ENCODE results near the gene CAMKK1.
A peak's percentile ranks its signal among the peaks of the same experiment; 100 is the strongest.

CAMKK1 gene

DNA sequence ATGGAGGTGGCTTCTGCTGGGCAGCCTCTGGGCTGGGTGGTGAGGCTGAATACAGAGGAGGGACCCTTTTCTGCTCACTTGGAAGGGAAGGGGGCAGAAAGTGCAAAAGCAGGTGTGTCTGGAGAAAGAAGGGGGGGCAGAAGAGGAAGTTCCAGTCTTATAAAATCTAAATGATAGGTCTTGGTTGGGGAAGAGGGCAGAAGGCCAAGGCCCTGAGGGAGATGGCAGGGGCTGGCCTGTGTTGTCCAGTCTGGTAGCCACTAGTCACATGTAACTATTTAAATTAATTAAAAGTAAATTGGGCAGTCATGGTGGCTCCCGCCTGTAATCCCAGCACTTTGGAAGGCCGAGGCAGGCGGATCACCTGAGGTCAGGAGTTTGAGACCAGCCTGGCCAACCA lies 2.5 kb upstream of the CAMKK1 start:
- DNase-seq: no peak

DNA sequence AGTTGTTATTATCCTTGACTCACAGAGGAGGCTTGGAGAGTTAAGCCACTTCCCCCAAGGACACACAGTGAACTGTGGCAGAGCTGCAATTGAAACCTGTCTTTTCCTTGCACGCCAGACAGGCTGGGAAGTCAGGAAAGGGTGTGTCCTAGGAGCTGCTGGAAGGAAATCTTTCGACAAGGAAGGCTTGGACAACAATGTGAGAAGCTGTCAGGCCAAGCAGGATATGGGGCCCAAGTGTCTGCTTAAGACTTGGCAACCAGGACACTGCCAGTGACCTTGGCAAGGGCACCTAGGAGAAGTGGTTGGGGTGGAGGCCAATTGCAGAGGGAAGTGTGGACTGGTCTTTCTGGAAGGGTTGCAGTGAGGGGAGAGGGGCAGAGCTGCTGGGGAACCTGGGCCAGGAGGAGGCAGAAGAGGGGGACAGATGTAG lies 2.1 kb upstream of the CAMKK1 start:
- DNase-seq: no peak

DNA sequence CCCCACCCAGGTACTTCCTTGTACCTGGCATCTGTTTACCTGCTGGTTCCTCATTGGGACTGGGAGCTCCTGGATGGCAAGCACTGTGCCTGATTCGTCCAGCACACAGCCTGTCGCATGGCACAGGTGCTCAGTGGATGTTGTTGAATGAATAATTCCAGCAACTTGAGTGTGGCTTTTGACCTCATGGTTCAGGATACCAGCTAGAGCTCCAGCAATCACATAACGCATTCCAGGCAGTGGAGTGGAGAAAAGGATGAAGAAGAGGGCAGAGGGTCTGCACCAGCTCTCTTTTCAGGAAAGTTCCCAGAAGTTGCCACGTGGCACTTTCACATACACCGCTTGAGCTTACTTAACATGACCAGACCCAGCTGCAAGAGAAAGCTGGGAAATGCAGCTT lies 1.3 kb upstream of the CAMKK1 start:
- DNase-seq: no peak

DNA sequence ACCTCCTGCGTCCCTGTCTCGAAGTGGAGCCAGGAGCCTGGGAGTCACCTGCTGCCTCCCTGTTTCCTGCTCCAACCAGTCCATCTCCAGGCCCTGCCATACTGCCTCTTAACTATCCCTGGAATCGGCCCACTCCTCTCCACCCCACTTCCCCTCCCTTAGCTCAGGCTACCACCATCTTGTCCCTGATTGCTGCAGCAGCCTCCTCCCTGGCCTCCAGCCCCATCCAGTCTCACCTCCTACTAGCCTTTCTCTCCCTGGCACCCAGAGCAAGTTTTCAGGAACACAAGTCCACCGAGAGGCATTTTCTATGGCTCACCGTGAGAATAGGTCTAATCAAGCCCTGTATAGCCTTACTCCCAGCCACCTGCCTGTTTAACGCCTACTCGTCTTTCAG lies 865 bp upstream of the CAMKK1 start:
- no peak for DNase-seq

DNA sequence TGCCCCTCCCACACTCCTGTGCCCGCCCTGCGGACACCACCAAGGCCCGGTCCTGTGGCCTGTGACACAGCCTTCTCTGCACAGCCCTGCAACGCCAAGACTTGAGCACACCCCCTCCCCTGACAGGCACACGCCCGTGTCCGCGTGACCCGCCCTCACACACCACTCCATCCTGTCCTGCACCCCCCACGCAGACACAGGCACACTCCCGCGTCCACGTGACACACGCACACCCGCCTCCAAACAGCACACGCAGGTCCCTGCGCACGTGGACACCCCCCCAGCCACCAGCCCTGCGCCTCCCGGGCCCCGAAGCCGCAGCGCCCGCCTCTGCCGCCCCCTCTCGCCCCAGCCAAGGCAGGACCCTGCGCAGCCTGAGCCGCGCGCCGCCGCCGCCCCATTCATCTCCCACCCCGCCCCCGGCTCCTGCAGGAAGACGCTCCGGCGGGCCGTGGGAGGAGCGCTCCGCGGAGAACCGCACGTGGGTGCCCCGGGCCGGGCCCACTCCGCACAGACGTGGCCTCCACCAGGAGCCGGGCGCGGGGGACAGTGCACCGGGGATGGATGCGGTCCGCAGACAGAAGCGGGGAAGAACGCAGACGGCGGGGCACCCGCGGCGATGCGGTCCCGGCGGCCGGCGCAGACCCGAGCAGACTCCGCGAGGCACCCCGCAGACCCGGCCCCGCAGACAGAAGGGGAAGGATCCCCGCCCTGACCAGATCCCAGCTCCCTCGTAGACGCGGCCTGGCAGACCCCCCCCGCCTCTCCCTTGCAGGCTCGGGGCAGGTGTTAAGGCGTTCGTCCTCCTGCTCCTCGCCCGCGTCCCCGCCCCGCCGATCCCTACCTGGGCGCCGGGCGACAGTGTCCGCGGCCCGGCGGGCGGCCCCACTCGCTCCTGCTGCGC lies 506 bp downstream of the CAMKK1 start:
- DNase-seq: peak; percentile 62

DNA sequence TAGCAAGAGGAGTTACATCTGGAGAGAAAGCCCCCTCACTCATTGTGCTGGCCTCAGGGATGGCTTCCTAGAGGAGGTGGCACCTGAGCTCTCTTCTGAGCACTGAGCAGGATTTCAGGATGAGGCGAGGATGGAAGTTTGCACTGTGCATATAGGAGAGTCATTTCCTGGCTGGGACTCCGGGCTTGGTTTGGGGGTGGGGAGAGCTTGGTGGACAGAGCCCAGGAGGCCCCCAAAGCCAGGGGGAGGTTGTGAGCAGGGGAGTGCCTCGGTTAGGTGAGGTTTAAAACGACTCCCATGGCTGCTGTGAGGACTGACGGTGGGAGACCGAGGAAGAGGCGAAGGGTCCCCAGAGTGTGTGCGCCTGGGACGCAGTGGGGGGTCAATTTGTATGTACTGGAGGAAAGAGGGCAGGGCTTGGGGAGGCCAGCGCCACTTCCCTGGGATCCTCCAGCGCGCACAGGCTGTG lies 1.2 kb downstream of the CAMKK1 start:
- DNase-seq: no peak

DNA sequence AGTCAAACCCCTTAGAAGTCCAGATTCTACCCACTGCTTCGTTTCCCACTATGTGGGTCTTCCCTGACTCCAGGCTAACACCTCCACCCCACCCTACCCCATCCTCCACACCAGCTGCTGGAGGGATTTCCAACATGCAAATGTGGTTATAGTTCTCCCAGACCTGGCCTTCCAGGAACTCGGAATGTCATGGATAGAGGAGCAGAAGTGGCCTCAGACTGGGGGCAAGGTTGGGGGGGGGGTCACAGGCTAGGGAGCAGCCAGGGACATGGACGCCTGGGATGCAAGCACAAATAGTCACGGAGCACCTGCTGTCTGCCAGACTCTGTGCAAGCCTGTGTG lies 2.0 kb downstream of the CAMKK1 start:
- no peak for DNase-seq

DNA sequence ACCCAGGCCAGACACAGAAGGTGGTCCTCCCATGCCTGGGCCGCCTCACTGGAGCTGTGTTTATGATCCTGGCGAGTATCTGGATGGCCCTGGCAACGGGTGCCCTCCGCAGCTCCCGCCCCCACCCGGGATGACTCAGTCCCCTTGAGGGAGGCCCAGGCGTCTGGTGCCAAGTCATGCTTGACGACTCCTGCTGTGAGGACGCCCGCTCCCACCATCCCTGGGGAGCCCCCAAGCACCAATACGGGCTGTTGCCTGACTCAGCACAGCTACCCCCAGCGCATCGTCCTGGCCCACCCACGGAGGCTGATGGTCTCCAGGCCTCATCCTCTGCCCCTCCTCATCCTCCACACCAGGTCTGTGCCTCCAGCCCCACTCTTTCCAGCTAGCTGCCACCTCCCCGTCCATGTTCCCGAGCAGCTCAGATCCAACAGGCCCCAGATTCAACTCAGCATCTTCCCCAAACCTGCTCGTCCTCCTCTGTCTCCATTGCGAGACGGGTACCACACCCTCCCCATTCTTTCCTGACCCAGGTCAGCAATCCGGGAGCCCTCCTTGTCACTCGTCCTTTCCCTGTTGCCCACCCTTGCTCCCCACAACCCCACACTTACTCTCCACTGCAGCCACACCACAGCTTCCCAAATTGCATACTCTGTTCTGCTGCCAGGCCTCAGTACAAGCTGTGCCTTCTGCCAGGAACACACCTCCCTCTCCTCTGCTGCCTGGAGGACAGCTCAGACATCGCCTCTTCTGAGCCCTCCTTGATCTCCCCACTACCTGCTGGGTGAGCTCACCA lies 2.6 kb downstream of the CAMKK1 start:
- DNase-seq: no peak

DNA sequence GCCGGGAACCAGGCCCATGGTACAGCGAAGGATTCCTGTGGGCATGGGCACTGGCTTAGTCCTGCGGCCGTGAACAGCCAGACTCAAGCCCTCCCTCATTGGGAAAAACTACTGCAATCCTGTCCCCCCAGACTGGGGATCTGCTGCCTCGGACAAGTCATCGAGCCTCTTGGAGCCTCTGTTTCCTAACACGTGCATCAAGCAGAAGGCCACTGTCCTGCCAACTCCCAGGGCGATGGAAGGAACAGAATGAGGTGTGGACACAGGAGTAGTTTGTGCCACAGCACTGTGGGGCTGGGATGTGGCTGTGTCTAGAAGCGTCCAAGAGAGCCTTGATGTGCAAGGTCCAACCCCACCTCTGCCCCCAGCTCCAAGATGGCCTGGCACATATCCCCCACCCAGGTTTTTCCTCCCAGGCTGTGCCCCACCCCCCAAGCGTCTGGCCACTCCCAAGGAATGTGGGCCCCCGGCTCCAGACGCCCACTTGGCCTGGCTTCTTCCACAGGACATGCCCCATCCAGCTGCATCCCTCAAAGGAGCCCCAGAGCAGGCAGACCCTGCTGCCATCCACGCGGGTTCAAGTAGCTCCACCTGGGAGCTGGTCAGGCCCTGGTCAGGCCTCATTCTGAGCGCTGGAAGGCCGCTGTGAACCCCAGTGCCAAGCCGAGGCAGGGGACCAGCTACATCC lies 3.4 kb downstream of the CAMKK1 start:
- no peak for DNase-seq

DNA sequence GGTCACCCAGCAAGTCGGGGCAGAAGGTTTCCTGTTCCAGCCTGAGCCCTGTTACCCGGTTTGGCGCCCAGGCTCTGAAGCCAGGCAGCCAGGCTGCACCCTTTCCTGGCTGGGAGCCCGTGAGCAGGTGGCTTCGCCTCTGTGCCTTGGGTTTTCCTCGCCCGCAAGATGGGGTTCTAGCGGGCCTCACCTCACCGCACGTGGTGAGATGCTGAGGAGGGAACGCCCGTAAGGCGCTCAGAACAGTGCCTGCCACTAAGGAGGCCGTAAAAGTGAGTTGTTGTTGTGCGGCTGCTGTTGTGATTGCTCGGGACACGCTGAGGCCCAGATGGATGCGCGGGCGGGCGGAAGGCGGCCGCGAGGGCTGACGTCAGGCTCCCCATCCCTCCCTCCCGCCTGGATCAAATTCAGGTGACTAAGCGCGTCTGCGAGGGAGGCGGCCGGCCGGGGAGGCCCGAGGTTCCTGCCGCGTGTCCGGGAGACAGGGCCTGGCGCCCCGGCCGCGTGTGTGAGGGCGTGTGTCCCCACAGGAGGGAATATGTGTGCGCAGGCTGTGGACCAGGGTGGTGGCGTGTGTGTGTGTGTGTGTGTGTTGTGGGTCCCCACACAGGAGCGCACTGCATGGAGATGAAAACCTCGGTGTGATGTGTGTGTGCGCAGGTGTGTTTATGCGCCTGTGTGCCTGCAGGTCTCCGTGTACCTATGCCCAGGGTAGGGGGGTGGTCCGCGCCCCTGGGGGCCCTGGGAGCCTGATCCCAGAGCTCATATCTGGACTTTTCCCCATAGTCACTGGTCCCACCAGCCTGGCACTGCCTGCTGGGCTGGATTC lies 4.3 kb downstream of the CAMKK1 start:
- DNase-seq: no peak

DNA sequence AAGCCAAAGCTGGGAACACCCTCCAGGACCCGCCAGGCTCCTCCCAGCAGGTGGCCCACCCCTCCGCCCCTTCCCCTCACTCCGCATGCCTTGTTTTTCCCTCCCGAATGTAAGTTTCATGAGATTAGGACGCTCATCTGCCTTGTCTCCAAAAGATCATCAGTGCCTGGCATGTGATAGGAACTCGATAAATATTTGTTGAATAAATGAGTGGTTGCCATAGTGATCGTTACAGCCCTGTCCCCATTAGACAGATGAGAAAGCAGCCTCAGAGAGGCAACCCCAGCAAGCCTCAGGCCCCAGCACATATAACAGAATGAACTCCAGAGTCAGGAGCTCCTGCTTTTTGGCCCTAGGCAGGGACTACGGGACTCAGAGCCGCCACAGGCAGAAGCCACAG lies 5.0 kb downstream of the CAMKK1 start:
- no peak for DNase-seq

DNA sequence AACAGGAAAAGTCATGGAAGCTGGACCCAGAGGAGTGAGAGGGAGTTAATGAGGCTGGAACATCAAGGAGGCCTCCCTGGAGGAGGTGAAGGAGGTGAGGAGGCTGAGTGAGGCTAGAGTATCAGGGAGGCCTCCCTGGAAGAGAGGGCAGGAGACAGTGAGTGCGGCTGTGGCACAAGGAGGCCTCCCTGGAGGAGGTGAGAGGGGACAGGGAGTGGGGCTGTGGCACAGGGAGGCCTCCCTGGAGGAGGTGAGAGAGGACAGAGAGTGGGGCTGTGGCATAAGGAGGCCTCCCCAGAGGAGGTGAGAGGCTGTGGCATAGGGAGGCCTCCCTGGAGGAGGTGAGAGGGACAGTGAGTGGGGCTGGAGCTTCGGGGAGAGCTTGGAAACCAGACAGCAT lies 5.5 kb downstream of the CAMKK1 start:
- DNase-seq: no peak

DNA sequence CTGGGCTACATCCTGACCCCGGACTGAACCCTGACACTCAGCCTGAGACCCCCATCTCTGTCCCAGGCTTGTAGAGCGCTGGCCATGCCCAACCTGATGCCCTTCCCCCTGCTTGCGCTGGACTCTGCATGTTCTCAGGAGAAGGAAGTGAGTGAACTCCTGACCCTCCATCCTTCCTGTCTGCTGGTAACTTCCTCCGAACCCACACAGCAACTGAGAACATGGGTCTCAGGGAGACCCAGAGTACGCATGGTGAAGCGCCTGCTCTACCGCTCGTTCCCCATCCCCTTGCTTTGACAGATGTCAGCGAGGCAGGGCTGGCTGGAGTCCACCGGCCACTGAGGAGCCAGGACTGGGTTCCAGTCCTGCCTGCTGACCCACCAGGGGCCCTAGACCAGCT lies 6.1 kb downstream of the CAMKK1 start:
- no peak for DNase-seq

DNA sequence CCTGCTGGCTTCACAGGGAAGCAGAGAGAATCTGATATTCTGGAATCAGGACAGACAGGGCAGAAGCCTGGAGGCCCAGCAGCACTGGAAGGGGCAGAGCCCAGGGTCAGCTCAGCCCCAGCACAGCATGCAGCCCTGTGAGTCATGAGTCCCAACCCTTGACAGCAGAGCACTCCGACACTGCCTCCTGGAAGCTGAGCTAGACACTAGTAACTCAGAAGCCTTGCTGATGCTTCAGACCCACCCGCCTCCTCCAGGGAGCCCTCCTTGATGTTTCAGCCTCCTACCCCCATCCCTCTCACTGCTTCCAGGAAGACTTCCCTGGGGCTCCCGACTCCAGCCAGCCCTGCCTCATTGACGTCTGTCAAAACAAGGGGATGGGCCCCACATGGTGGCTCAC lies 6.9 kb downstream of the CAMKK1 start:
- DNase-seq: no peak

DNA sequence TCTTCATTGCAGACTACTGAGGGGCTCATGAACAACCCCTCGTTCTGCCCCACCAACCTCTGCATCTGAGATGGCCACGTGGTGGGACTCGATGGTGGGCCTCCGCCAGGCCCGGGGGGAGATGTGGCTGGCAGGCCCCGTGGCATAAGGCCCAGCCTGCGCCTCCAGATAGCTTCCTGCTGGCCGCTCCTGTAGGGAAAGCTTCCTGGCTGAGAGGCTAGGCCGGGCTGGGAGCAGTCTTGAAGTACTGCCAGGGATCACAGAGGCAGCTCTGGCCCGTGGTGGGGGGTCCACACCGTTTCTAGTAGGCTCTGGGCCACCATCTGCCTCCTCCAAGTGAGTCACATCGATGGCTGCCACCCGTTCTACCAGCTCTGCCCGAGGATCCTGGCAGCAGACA lies 7.6 kb downstream of the CAMKK1 start:
- DNase-seq: no peak

DNA sequence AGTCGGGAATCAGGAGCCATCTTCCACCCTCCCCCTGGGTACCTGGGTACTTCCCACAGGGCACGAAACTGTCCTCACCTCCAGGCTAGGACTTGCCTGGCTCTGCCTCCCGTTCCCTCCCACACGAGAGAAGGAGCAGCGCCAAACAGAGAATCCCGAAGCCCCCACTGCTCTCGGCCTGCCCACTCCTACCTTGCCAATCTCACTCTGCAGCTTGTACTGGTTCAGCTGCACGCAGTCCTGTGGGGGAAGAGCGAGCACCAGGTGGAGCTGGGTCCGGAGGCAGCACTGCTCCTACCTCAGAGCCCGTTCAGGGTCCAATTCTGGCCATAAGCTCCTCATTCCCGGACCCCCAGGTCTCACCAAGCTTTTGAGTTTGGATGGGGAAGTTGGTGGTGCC lies 8.7 kb downstream of the CAMKK1 start:
- DNase-seq: no peak

DNA sequence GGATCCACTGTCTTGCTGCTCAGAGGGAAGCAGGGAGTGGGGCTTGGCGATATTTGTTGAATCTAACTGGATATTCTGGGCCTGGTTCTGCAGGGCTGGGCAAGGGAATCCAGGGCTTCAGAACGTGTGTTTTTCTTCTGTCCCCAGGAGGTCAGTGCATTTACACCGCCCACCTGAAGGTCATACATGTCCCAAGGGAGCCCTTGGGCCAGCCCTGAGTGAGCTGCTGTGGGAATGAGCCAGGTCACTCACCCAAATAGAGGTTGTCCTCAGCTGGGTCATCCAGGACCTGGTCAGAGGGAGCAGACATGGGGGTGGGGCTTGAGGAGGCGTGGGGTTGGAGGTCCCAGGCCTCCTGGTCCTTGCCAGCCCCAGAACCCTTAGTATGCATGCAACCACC lies 10.6 kb downstream of the CAMKK1 start:
- no peak for DNase-seq

DNA sequence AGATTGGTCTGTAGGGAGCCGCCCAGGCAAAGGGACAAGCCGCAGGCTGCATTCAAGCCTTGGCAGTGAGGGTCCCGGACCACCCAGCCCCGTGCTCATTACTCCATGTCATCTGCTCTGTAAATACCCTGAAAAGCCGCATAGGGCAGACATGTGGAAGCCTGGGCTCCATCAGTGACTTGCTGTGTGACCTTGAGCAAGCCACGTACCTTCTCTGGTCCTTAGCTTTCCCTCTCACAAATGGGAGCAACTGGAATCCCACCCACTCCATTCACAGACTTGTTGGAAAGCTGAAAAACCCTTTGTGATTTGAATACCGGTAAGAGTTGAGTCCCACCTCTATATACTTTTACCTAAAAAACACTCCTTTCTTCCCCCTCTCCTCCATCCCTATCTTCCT lies 11.9 kb downstream of the CAMKK1 start:
- no peak for DNase-seq

DNA sequence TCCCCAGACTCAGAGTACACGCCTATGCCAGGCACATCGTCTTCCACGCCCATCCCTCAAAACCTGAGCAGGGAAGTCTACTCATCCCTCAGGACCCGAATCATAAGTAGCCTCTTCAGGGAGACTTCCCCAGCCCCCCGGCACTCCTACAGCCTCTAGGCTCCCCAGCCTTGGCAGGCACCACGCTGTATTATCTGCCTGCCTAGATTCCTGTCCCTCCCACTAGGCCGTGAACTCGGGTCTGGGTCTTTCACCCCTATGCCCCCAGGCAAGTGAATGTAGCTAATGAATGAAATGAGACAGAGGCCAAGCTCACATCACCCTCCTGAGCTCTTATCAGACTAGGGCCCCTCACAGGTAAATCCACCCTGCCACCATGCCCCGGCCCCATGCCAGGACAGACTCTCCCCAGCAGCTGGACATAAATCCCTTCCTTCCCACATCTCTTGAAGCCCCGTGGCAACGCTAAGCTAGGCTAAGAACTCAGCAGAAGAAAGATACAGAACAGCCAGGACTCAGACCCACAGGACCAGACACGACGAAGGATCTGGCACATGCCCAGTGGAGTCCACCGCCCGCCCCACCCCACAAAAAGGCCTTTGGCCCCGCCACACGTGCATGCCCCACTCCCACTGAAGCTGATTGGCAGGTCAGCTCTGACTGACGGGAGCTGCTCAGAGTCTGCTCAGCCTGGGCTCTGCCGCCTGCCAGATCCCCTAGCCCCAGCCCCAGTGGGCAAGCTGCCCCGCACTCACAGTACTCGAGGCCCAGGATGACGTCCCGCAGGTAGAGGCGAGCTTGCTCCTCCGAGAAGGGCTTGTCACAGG lies 13.0 kb downstream of the CAMKK1 start:
- no peak for DNase-seq

DNA sequence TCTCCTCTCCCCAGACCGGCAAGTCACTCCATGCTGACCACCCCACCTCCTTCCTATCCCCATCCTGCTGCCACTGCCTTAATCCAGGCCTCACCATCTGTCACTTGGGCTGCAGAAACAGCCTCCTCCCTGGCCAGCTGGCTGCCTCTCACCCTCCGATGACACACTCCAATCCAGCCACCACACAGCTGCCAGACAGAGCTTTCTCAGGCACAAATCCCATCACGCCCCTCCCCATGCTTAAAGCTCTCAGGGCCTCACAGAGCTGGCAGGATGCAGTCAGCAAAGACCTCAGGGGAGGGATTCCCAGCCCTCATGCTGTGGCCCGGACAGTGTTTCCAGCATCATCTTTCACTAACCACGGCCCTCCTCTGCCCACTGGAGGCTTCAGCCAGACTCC lies 13.7 kb downstream of the CAMKK1 start:
- no peak for DNase-seq

DNA sequence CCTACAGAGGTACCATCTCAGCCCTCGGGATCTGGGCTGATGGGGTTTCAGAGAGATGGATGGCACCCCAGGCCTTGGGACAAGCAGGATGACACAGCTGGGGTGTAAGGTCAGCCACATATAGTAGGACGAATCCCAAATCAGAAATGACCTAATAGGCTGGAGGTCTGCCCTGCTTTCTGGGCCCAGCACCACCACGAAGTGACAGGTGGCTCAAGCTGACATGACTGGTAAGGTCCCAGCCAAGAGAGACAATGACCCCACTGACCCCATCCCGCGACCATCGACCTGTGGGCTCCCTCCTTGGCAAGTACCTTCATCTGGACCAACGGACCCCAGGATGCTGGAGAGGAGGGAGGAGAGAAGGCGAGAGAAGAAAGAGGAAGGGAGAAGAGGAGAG lies 15.6 kb downstream of the CAMKK1 start:
- no peak for DNase-seq

DNA sequence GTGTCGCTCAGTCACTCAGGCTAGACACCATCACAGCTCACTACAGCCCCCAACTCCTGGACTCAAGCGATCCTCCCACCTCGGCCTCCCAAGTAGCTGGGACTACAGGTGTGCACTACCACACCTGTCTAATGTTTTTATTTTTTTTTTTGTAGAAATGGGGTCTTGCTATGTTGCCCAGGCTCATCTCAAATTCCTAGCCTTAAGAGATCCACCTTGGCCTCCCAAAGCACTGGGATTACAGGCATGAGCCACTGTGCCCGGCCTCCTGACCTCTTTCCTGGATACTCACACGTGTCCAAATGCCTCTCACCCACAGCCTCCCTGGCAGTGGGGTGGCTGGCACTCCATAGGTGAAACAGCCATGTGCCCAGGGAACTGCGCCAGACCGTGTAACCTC lies 17.5 kb downstream of the CAMKK1 start:
- no peak for DNase-seq
